ENCODE measurements around the gene SDF2L1. TPM values are rescaled to one million over a fixed set of nuclear protein-coding genes. Genes with fewer than 3 reads are reported as not detected.
A peak's percentile ranks its signal among the peaks of the same experiment; 100 is the strongest.

Gene SDF2L1
- total and polyA plus RNA-seq, 4 donors = 6.9 to 21.9 (median 15.3) TPM

DNA sequence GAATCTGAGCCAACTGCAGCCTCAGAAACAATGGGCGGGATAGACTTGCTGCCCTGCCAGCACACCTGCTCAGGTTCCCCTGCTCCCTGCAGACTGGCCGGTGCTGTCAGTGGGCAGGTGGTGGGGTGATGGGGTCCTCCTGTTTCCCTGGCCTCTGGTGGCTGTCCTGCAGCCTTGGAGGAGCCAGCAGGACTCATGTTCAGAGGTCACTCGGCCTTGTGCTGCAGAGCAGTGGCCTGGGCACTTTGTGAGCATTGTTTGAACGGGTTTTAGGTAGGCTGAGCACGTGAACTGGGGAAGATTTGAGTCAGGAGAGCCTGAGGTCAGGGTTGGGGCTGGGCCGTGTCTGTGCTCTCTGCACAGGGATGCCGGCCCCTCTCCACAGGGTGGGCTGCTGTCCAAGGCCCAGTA lies 41.3 kb downstream of the SDF2L1 start:
- H3K4me1 ChIP-seq (ENCODE audit: control insufficient read depth, insufficient read depth, low read length) = no peaks in the 10 kb centered on the region
- H3K27me3 ChIP-seq (ENCODE audit: control insufficient read depth, insufficient read depth, low read length) = no peaks in the 10 kb centered on the region
- no peak overlapping the region for H3K4me3 ChIP-seq (ENCODE audit: low read depth, low read length)
- no peak overlapping the region for H3K27ac ChIP-seq (ENCODE audit: low read depth, low read length)
- DNase-seq (ENCODE audit: low read depth in 4 of 6, low spot score in 6 of 6) = no peak
- H3K9me3 ChIP-seq (ENCODE audit: control insufficient read depth, insufficient read depth, low read length) = no peaks in the 10 kb centered on the region
- H3K36me3 ChIP-seq (ENCODE audit: control insufficient read depth, insufficient read depth, low read length) = peaks cover 90% of the 10 kb centered on the region
- WGBS (ENCODE audit: insufficient coverage) = 90% methylated on average over 7 of the region's 7 CpGs

DNA sequence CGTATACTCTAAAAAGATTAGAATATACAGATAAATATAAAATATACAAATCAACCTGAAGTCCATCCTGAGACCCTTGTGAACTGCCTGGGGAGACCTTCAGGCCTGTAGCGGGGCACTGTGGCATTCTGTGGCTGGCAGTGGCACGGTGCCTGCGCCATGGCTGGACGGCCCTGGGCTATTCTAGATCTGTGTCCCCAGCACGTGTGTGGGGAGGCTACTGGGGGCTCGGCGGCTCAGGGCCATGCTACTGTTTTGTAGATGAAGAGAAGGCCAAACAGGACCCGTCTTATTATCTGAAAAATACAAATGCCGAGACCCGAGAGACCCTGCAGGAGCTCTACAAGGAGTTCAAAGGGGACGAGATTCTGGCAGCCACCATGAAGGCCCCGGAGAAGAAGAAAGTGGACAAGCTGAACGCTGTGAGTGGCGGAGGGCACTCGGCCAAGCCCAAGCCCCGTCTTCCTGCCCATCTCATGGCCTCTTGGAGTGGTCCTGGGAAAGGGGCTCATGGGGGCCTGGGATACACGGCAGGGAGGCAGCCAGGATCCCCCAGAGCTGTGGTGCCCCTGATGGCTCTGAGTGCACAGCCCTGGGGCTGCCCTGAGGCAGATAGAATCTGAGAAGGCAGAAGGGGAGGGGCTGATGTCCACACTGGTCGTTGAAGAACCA lies 42.5 kb downstream of the SDF2L1 start:
- H3K27me3 ChIP-seq (ENCODE audit: control insufficient read depth, insufficient read depth, low read length) = no peaks in the 10 kb centered on the region
- no peak overlapping the region for H3K27ac ChIP-seq (ENCODE audit: low read depth, low read length)
- H3K4me3 ChIP-seq (ENCODE audit: low read depth, low read length) = no peak overlapping the region
- H3K9me3 ChIP-seq (ENCODE audit: control insufficient read depth, insufficient read depth, low read length) = no peaks in the 10 kb centered on the region
- no peak for DNase-seq (ENCODE audit: low read depth in 4 of 6, low spot score in 6 of 6)
- no peaks in the 10 kb centered on the region for H3K4me1 ChIP-seq (ENCODE audit: control insufficient read depth, insufficient read depth, low read length)
- WGBS (ENCODE audit: insufficient coverage) = over 99% methylated on average over 18 of the region's 19 CpGs
- H3K36me3 ChIP-seq (ENCODE audit: control insufficient read depth, insufficient read depth, low read length) = peaks cover 97% of the 10 kb centered on the region

DNA sequence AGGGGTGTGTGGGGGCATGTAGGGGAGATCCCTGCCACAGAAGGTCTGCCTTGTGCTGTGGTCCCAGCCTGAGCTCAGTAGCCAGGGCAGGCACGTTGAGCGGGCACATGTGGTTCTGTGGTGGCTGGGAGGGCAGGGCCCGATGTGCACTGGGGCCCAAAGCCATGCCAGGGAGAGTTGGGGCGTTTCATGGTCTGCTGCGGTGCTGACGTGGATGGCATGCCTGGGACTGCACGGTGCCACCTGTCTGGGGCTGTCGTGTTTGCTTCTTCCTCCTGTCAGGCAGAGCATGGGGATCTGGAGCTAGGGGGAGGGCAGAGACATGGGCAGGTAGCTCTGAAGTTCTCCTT lies 43.0 kb downstream of the SDF2L1 start:
- WGBS (ENCODE audit: insufficient coverage) = 99% methylated on average over 6 of the region's 8 CpGs
- DNase-seq (ENCODE audit: low read depth in 4 of 6, low spot score in 6 of 6) = no peak
- no peaks in the 10 kb centered on the region for H3K9me3 ChIP-seq (ENCODE audit: control insufficient read depth, insufficient read depth, low read length)
- no peaks in the 10 kb centered on the region for H3K27me3 ChIP-seq (ENCODE audit: control insufficient read depth, insufficient read depth, low read length)
- peaks cover 97% of the 10 kb centered on the region for H3K36me3 ChIP-seq (ENCODE audit: control insufficient read depth, insufficient read depth, low read length)
- no peak overlapping the region for H3K27ac ChIP-seq (ENCODE audit: low read depth, low read length)
- no peak overlapping the region for H3K4me3 ChIP-seq (ENCODE audit: low read depth, low read length)
- H3K4me1 ChIP-seq (ENCODE audit: control insufficient read depth, insufficient read depth, low read length) = peaks cover 4% of the 10 kb centered on the region

DNA sequence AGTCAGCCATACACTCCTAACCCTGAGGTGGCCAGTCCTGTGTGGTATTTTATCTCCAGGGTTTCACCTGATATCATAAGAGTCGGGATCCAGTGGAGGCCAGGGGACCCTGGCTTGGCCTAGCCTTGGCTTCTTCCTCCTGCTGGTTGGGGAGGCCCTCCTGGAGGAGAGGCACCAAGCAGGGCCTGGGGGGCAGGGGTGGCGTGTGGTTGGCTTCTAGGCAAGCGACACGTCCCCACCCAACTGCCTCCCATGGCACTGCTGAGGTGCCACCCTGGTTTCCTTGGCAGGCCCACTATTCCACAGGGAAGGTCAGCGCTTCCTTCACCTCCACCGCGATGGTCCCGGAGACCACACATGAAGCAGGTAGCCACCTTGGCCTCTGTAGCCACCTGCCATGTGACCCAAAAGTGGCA lies 44.1 kb downstream of the SDF2L1 start:
- H3K9me3 ChIP-seq (ENCODE audit: control insufficient read depth, insufficient read depth, low read length) = no peaks in the 10 kb centered on the region
- peaks cover 90% of the 10 kb centered on the region for H3K36me3 ChIP-seq (ENCODE audit: control insufficient read depth, insufficient read depth, low read length)
- no peak for DNase-seq (ENCODE audit: low read depth in 4 of 6, low spot score in 6 of 6)
- no peak overlapping the region for H3K27ac ChIP-seq (ENCODE audit: low read depth, low read length)
- peaks cover 5% of the 10 kb centered on the region for H3K4me1 ChIP-seq (ENCODE audit: control insufficient read depth, insufficient read depth, low read length)
- 97% methylated on average over 7 of the region's 8 CpGs for WGBS (ENCODE audit: insufficient coverage)
- no peak overlapping the region for H3K4me3 ChIP-seq (ENCODE audit: low read depth, low read length)
- no peaks in the 10 kb centered on the region for H3K27me3 ChIP-seq (ENCODE audit: control insufficient read depth, insufficient read depth, low read length)

DNA sequence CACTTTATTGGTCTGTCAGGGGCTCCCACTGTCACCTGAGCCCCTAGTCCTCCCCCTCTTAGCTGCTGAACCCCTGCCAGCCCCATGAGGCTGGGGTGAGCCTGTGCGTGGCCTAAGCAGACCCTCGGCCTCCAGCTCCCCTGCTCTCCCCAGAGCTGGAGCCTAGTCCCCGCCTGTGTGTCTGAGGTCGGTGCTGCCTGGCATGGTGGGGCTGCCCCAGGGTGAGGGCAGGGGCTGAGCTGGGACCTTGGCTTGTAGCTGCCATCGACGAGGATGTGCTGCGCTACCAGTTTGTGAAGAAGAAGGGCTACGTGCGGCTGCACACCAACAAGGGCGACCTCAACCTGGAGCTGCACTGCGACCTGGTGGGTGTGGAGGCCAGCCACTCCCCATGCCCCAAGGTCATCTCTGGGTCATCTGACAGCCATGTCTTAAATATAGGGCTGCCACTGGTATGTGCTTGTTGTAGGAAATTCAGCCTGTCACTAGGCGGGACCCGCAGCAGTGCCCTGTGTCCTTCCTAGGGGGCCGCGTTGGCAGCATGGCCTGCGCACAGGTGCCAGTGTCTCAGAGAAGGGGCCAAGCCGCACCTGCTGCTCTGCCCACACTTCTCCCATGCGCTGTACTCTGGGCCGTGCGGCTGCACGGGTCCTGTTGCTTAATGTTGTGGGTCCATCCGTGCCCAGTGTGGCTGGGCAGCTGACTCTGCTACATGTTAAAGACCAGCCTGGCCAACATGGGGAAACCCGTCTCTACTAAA lies 44.7 kb downstream of the SDF2L1 start:
- Histone ChIP-seq H3K9me3 (ENCODE audit: control insufficient read depth, insufficient read depth, low read length) (no peaks in the 10 kb centered on the region), H3K4me3 (ENCODE audit: low read depth, low read length) (no peak overlapping the region), H3K4me1 (ENCODE audit: control insufficient read depth, insufficient read depth, low read length) (peaks cover 5% of the 10 kb centered on the region), H3K36me3 (ENCODE audit: control insufficient read depth, insufficient read depth, low read length) (peaks cover 89% of the 10 kb centered on the region), H3K27me3 (ENCODE audit: control insufficient read depth, insufficient read depth, low read length) (no peaks in the 10 kb centered on the region), H3K27ac (ENCODE audit: low read depth, low read length) (no peak overlapping the region)
- no peak for DNase-seq (ENCODE audit: low read depth in 4 of 6, low spot score in 6 of 6)
- WGBS (ENCODE audit: insufficient coverage) = 97% methylated on average over 23 of the region's 23 CpGs

DNA sequence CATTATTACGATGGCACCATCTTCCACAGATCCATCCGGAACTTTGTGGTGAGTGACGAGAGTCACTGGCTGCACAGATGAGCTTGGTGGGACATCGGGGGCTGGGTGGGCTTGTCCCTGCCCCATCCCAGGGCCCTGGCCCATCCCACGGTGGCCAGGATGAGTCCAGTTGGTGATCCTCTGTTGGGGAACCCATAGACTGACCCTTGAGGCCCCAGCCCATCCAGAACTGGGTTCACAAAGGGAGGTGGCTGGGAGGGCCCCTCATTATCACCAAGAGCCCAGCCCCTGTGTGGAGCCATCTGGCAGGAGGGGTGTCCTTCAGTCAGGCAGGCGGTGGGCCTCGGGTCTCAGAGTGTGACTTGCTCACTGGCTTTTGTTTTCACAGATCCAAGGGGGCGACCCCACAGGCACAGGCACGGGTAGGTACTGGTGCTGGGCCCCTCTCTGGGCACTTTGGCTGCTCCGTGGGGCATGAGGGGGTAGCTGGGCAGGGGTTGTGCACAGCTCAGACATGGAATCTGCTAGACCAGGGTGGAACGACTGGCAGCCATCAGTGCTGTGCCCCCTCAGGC lies 45.7 kb downstream of the SDF2L1 start:
- 87% methylated on average over 11 of the region's 11 CpGs for WGBS (ENCODE audit: insufficient coverage)
- H3K27ac ChIP-seq (ENCODE audit: low read depth, low read length) = no peak overlapping the region
- H3K4me1 ChIP-seq (ENCODE audit: control insufficient read depth, insufficient read depth, low read length) = peaks cover 5% of the 10 kb centered on the region
- H3K4me3 ChIP-seq (ENCODE audit: low read depth, low read length) = no peak overlapping the region
- H3K36me3 ChIP-seq (ENCODE audit: control insufficient read depth, insufficient read depth, low read length) = peaks cover 83% of the 10 kb centered on the region
- DNase-seq (ENCODE audit: low read depth in 4 of 6, low spot score in 6 of 6) = no peak
- no peaks in the 10 kb centered on the region for H3K27me3 ChIP-seq (ENCODE audit: control insufficient read depth, insufficient read depth, low read length)
- H3K9me3 ChIP-seq (ENCODE audit: control insufficient read depth, insufficient read depth, low read length) = no peaks in the 10 kb centered on the region

DNA sequence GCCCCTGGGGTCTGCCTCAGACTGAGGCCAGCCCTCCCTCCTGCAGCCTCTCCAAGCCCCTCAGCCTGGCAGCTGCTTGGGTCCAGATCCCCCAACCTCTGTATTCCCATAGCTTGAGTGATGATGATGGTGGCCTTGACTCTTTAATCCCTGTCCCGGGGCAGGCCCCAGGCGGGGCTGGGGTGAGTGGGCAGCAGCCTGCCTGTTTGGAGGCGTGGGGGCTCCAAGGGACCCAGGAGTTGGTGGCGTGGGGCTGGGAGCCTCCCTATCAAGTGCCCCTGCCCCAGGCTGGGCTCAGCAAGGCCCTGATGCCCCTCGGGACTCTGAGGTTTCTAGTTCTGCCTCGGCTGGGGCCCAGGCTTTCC lies 46.2 kb downstream of the SDF2L1 start:
- H3K27me3 ChIP-seq (ENCODE audit: control insufficient read depth, insufficient read depth, low read length) = no peaks in the 10 kb centered on the region
- H3K36me3 ChIP-seq (ENCODE audit: control insufficient read depth, insufficient read depth, low read length) = peaks cover 83% of the 10 kb centered on the region
- no peak for DNase-seq (ENCODE audit: low read depth in 4 of 6, low spot score in 6 of 6)
- no peak overlapping the region for H3K27ac ChIP-seq (ENCODE audit: low read depth, low read length)
- no peaks in the 10 kb centered on the region for H3K9me3 ChIP-seq (ENCODE audit: control insufficient read depth, insufficient read depth, low read length)
- no peak overlapping the region for H3K4me3 ChIP-seq (ENCODE audit: low read depth, low read length)
- whole genome bisulfite sequencing (ENCODE audit: insufficient coverage) = 92% methylated on average over 6 of the region's 6 CpGs
- H3K4me1 ChIP-seq (ENCODE audit: control insufficient read depth, insufficient read depth, low read length) = peaks cover 5% of the 10 kb centered on the region

DNA sequence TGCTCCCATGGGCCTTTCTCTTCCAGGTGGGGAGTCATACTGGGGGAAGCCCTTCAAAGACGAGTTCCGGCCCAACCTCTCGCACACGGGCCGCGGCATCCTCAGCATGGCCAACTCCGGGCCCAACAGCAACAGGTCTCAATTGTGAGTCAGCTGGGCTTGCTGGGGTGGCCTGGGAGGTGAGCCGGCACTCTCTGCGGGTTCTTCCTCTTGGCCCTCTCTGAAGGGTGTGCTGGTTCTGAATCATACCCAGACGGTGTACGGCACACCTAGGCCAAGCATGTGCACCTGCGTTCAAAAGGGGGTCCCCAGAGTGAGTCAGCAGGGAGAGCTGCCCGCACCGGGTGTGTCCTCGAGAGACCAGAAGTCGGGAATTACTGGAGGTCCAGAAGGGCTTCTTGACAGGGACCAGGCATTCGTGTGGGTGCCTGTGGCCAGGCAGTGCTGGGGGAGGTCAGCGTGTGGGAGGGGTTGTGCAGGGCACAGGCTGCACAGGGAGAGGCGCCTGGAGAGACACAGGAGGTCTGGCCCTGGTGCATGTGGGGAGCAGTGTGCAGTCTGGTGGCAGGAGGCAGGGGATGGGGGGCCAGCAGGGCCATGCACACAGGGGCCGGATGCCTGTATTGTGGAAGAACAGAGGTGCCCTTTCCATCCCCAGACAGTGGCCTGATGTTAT lies 46.7 kb downstream of the SDF2L1 start:
- DNase-seq (ENCODE audit: low read depth in 4 of 6, low spot score in 6 of 6) = no peak
- H3K36me3 ChIP-seq (ENCODE audit: control insufficient read depth, insufficient read depth, low read length) = peaks cover 83% of the 10 kb centered on the region
- no peak overlapping the region for H3K27ac ChIP-seq (ENCODE audit: low read depth, low read length)
- peaks cover 5% of the 10 kb centered on the region for H3K4me1 ChIP-seq (ENCODE audit: control insufficient read depth, insufficient read depth, low read length)
- 92% methylated on average over 19 of the region's 20 CpGs for WGBS (ENCODE audit: insufficient coverage)
- no peaks in the 10 kb centered on the region for H3K27me3 ChIP-seq (ENCODE audit: control insufficient read depth, insufficient read depth, low read length)
- H3K9me3 ChIP-seq (ENCODE audit: control insufficient read depth, insufficient read depth, low read length) = no peaks in the 10 kb centered on the region
- H3K4me3 ChIP-seq (ENCODE audit: low read depth, low read length) = no peak overlapping the region

DNA sequence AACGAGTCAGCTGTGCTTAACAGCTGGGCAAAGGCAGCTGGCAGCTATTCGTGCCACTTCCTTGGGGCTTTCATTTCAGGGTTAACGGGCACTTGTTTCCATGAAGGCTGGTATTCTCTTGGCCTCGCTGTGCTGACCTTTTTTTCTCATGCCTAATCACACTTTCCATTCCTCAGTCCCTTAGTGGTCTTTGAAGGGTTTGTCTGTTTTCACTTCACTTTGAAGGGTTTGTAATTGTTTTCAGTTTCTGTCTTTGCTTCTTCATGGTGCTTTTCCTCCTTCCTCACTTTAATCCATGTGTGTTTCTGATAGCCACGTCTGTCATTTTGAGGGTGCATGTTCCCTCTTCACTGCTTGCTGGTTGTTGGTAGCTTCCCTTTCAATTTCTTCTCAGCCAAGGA lies 48.3 kb downstream of the SDF2L1 start:
- H3K9me3 ChIP-seq (ENCODE audit: control insufficient read depth, insufficient read depth, low read length) = no peaks in the 10 kb centered on the region
- 60% methylated on average over 1 of the region's 5 CpGs for WGBS (ENCODE audit: insufficient coverage)
- H3K27ac ChIP-seq (ENCODE audit: low read depth, low read length) = peak overlapping the region; percentile 54
- H3K4me1 ChIP-seq (ENCODE audit: control insufficient read depth, insufficient read depth, low read length) = peaks cover 5% of the 10 kb centered on the region
- H3K27me3 ChIP-seq (ENCODE audit: control insufficient read depth, insufficient read depth, low read length) = no peaks in the 10 kb centered on the region
- H3K4me3 ChIP-seq (ENCODE audit: low read depth, low read length) = no peak overlapping the region
- peaks cover 83% of the 10 kb centered on the region for H3K36me3 ChIP-seq (ENCODE audit: control insufficient read depth, insufficient read depth, low read length)
- peak in 3 of 6 donors; percentile 5 to 54 (median 32) for DNase-seq (ENCODE audit: low read depth in 4 of 6, low spot score in 6 of 6)
